GM12878 (cell line): ENCODE results near the gene CLIP1. TPM values are rescaled to one million over a fixed set of nuclear protein-coding genes. Genes with fewer than 3 reads are reported as not detected.

Source experiments
- ATAC-seq: fragments of 200-7000 bp; cut with Tn5 transposase; 3 replicates; pipeline ENCODE4 v1.9.1; 2020; ENCODE audit warnings: mild to moderate bottlenecking, moderate library complexity
- BruUV-seq: library from RNA; stranded (reverse); fragments of 400-500 nt; replicated peaks from 2 replicates; lab custom pipeline; 2021; lab: Mats Ljungman, UMichigan
- CTCF ChIA-PET: fragments of 300-600 bp; sonication (Branson Sonifier 250); formaldehyde crosslinking; extraction: SDS; loops from one replicate; lab custom pipeline; 2021; ENCODE audit warnings: inconsistent platforms; lab: Yijun Ruan, JAX
- POLR2A ChIA-PET: fragments of 350-600 bp; formaldehyde crosslinking; extraction: SDS; loops from one replicate; lab custom pipeline; 2021; ENCODE audit warnings: inconsistent platforms; lab: Charles Lee
- RAD21 ChIA-PET: fragments of 300-600 bp; sonication (Branson Sonifier 250); formaldehyde crosslinking; loops from one replicate; lab custom pipeline; 2023; ENCODE audit warnings: antibody characterized with exemption; ENCODE audit not compliant: unreplicated experiment; lab: Charles Lee
- SMC1A ChIA-PET: fragments of 300-600 bp; sonication (Branson Sonifier 250); formaldehyde crosslinking; loops from one replicate; lab custom pipeline; 2023; ENCODE audit not compliant: unreplicated experiment, uncharacterized antibody; lab: Charles Lee
- DNase-seq: peaks from one replicate; pipeline ENCODE4 v3.0.0-alpha.2; 2011; ENCODE audit warnings: low read depth, low spot score
- FAIRE-seq: peaks from 3 replicates; lab custom pipeline; 2011; peaks lifted over from hg19 to GRCh38; lab: Jason Lieb, UNC
- H2AFZ ChIP-seq: 2 replicates; pipeline ENCODE4 v1.6.0; 2011; ENCODE audit warnings: low read depth, low read length, control low read depth; ENCODE audit not compliant: control insufficient read depth
- H3K27ac ChIP-seq: 2 replicates; pipeline ENCODE4 v1.5.1; 2011; ENCODE audit warnings: control low read depth; ENCODE audit not compliant: control insufficient read depth, insufficient read depth
- H3K27me3 ChIP-seq, 2 experiments: replicated peaks in 1 of 2; 2 replicates each; pipeline versions ENCODE4 v1.6.0 to v1.6.1; 2011; ENCODE audit warnings: low read length in 1 of 2; ENCODE audit not compliant: control insufficient read depth in 2 of 2, insufficient read depth in 2 of 2
- H3K36me3 ChIP-seq, 2 experiments: 2 replicates each; pipeline ENCODE4 v1.5.1; 2011; ENCODE audit warnings: low read length in 1 of 2; ENCODE audit not compliant: control insufficient read depth in 2 of 2, insufficient read depth in 2 of 2
- H3K4me1 ChIP-seq: 2 replicates; pipeline ENCODE4 v1.6.1; 2011; ENCODE audit warnings: mild to moderate bottlenecking, low read length, moderate library complexity, mixed read lengths; ENCODE audit not compliant: control insufficient read depth, insufficient read depth
- H3K4me2 ChIP-seq: 2 replicates; pipeline ENCODE4 v1.6.0; 2011; ENCODE audit warnings: control low read depth; ENCODE audit not compliant: control insufficient read depth, insufficient read depth
- H3K4me3 ChIP-seq: fragments of 200-600 bp; sonication (generic); 2 replicates; pipeline ENCODE4 v1.5.1; 2016
- H3K79me2 ChIP-seq: 2 replicates; pipeline ENCODE4 v1.6.0; 2011; ENCODE audit warnings: low read length; ENCODE audit not compliant: control insufficient read depth, insufficient read depth
- H3K9ac ChIP-seq: 2 replicates; pipeline ENCODE4 v1.8.0; 2011; ENCODE audit warnings: low read length, control low read depth, mixed read lengths; ENCODE audit not compliant: control insufficient read depth, insufficient read depth
- H3K9me3 ChIP-seq: replicated peaks from 3 replicates; pipeline ENCODE4 v1.5.1; 2011; ENCODE audit warnings: mild to moderate bottlenecking, low read length; ENCODE audit not compliant: control insufficient read depth, insufficient read depth
- H4K20me1 ChIP-seq: 2 replicates; pipeline ENCODE4 v1.6.0; 2011; ENCODE audit not compliant: control insufficient read depth, insufficient read depth
- CTCF ChIP-seq, 3 experiments: IDR thresholded peaks in 2 of 3; conservative IDR thresholded peaks in 1 of 3; 2 replicates each; pipeline ENCODE4 v1.5.1; 2011; ENCODE audit warnings: low read depth in 3 of 3, low read length in 3 of 3, mild to moderate bottlenecking in 3 of 3, control low read depth in 2 of 3, moderate library complexity in 2 of 3, inconsistent platforms in 1 of 3, mixed read lengths in 1 of 3; ENCODE audit not compliant: control insufficient read depth in 2 of 3, insufficient read depth in 1 of 3; ENCODE audit errors: extremely low read depth in 1 of 3
- FOXM1 ChIP-seq: IDR thresholded peaks from 2 replicates; pipeline ENCODE4 v1.6.1; 2012; ENCODE audit warnings: low read depth, mild to moderate bottlenecking, inconsistent platforms, low read length, moderate library complexity
- IKZF1 ChIP-seq: fragments of 450-650 bp; conservative IDR thresholded peaks from 2 replicates; pipeline ENCODE4 v1.6.1; 2017; ENCODE audit warnings: antibody characterized with exemption, mild to moderate bottlenecking
- KDM1A ChIP-seq: fragments of 200-600 bp; sonication (generic); IDR thresholded peaks from 2 replicates; pipeline ENCODE4 v1.6.1; 2016; ENCODE audit warnings: borderline replicate concordance
- MEF2B ChIP-seq: fragments of 450-650 bp; IDR thresholded peaks from 2 replicates; pipeline ENCODE4 v1.6.1; 2018; ENCODE audit warnings: mild to moderate bottlenecking, moderate library complexity; ENCODE audit not compliant: partially characterized antibody, poor library complexity, severe bottlenecking
- RAD21 ChIP-seq: IDR thresholded peaks from 2 replicates; pipeline ENCODE4 v1.6.1; 2011; ENCODE audit warnings: mild to moderate bottlenecking, low read depth, low read length, moderate library complexity; ENCODE audit not compliant: insufficient read depth
- SMC3 ChIP-seq: IDR thresholded peaks from 2 replicates; pipeline ENCODE4 v1.6.1; 2011; ENCODE audit warnings: low read length, improper control_type of control experiment, borderline replicate concordance
- YY1 ChIP-seq: IDR thresholded peaks from 2 replicates; pipeline ENCODE4 v1.6.1; 2011; ENCODE audit warnings: low read depth, mild to moderate bottlenecking, low read length
- WGBS: methylation state at CpG from one replicate; pipeline ENCODE4 v1.1.6; 2016; ENCODE audit warnings: low lambda C conversion rate; ENCODE audit not compliant: insufficient replicate concordance, insufficient coverage; ENCODE audit errors: missing lambda C conversion rate; 5-methylcytosine and 5-hydroxymethylcytosine counted together
- in situ Hi-C: fragments of 300-500 bp; cut with MboI; formaldehyde crosslinking; loops from 9 replicates; pipeline ENCODE4 v1.14.3; 2018; ENCODE audit warnings: mixed read lengths
- intact Hi-C: fragments of 100-400 bp; cut with micrococcal nuclease; formaldehyde crosslinking; loops from one replicate; pipeline ENCODE4 v1.14.2; 2022; ENCODE audit not compliant: unreplicated experiment
- polyA plus RNA-seq, 11 experiments: library from polyadenylated mRNA; depleted of rRNA in 4 of 11; unstranded in 6 of 11; stranded (reverse) in 5 of 11; fragments of >200 nt; fragmentation: Nextera tagmentation in 4 of 11; fragmentation: Illumina TruSeq in 1 of 11; extraction: Ambion mirVana in 4 of 11; extraction: Trizol in 1 of 11; gene quantifications; 1 replicate in 1 of 11; 2 replicates in 10 of 11; pipeline versions ENCODE4 v1.2.1 to v1.2.3, GENCODE V29; 2011 to 2016; ENCODE audit warnings: inconsistent platforms in 2 of 11, missing spikeins in 2 of 11, low read depth in 1 of 11
- total RNA-seq, 4 experiments: library from RNA; depleted of rRNA in 3 of 4; stranded (reverse); fragments of >200 nt in 3 of 4; fragmentation: Illumina TruSeq in 1 of 4; extraction: Trizol in 1 of 4; gene quantifications; 2 replicates each; pipeline versions ENCODE4 v1.2.1 to v1.2.3, GENCODE V29; 2013 to 2021

CLIP1 gene
- total and polyA plus RNA-seq, 10 of the 15 experiments (the other 5 are each of a cell fraction or from before 2014, with no cell fraction given), result 6.0 to 45.4 (median 25.2) TPM

GRCh38 chr12:122336015-122336946 is 86.2 kb downstream of the CLIP1 start:
- peak; percentile 79 for ATAC-seq

More at GRCh38 chr12:122336015-122336946, 86.2 kb downstream of the CLIP1 start:
- no peaks in the 10 kb centered on the region for H3K27me3 ChIP-seq
- no peaks in the 10 kb centered on the region for H3K9me3 ChIP-seq
- peak; percentile 68 to 74 (median 73) for TF ChIP-seq CTCF (IDR thresholded peaks at IDR 0.05 in 2 of 3, conservative IDR thresholded peaks at IDR 0.05 in 1 of 3; ENCODE audit: control insufficient read depth in 2 of 3, extremely low read depth in 1 of 3, insufficient read depth in 1 of 3, low read depth in 3 of 3, low read length in 3 of 3)
- TF ChIP-seq MEF2B, result no peak
- TF ChIP-seq KDM1A, result no peak
- peak; percentile 51; the same call in 1 of the 2 replicates for TF ChIP-seq SMC3
- TF ChIP-seq RAD21, result peak; percentile 68
- TF ChIP-seq IKZF1, result no peak
- TF ChIP-seq FOXM1, result peak; percentile 24; the same call in 1 of the 2 replicates
- 0 out of 2 replicates have a peak, but pooled peaks have one; percentile 24 for TF ChIP-seq YY1
- intact Hi-C loops, result no loop called here
- H3K36me3 ChIP-seq, result peaks cover 0 to 12% of the 10 kb centered on the region in 2 experiments; a peak in 2 of 4 replicates
- no peak for DNase-seq
- H3K27ac ChIP-seq, result peak overlapping the region; percentile 34; the same call in 1 of the 2 replicates
- in situ Hi-C loops, result no loop called here
- POLR2A ChIA-PET, result interaction anchor here (0.7 kb wide), 2 partner anchors 162 to 268 kb away, joined by 4 read pairs; no protein-coding TSS in a partner anchor
- RAD21 ChIA-PET, result interaction anchor here (1.0 to 1.7 kb wide), 2 partner anchors 30 to 136 kb away, joined by 4 to 10 read pairs; no protein-coding TSS in a partner anchor
- no peaks in the 10 kb centered on the region for H3K4me1 ChIP-seq
- H3K4me2 ChIP-seq, result no peak overlapping the region
- CTCF ChIA-PET, result interaction anchor here (0.6 to 7.5 kb wide), 27 partner anchors 9 to 510 kb away, joined by 3 to 65 read pairs (median 4); no protein-coding TSS in a partner anchor
- H4K20me1 ChIP-seq, result no peaks in the 10 kb centered on the region
- peak; percentile 23 for FAIRE-seq
- H3K9ac ChIP-seq, result no peak overlapping the region
- WGBS, result 50% methylated on average over 8 of the region's 8 CpGs
- H3K79me2 ChIP-seq, result no peaks in the 10 kb centered on the region
- SMC1A ChIA-PET, result interaction anchor here (0.7 to 1.2 kb wide), 4 partner anchors 18 to 322 kb away, joined by 3 to 8 read pairs (median 4); no protein-coding TSS in a partner anchor
- TSS peak; percentile 60 for BruUV-seq
- peak overlapping the region; percentile 16; the same call in 1 of the 2 replicates for H2AFZ ChIP-seq
- peak overlapping the region; percentile 62; the same call in 1 of the 2 replicates for H3K4me3 ChIP-seq
